Measurements from ENCODE around the gene KCNMB2. TPM values are rescaled to one million over a fixed set of nuclear protein-coding genes. Genes with fewer than 3 reads are reported as not detected.

The KCNMB2 gene
- total RNA-seq, 2 donors from 2014 or later: not detected

- Mint-ChIP-seq H3K4me1 (no peaks in the 10 kb centered on the region), H3K9me3 (peaks cover 5% of the 10 kb centered on the region), H3K4me3 (no peak overlapping the region), H3K27me3 (peaks cover 4% of the 10 kb centered on the region), H3K36me3 (ENCODE audit: low read depth) (no peaks in the 10 kb centered on the region), H3K27ac (no peak overlapping the region)
- ATAC-seq (replicated peaks): no peak
These were observed 167.2 kb downstream of the KCNMB2 start for GRCh38 chr3:178703268-178703975.

GRCh38 chr3:178705925-178706324, 169.7 kb downstream of the KCNMB2 start:
- Mint-ChIP-seq H3K27ac (no peak overlapping the region), H3K9me3 (peaks cover 4% of the 10 kb centered on the region), H3K27me3 (peaks cover 4% of the 10 kb centered on the region), H3K36me3 (ENCODE audit: low read depth) (no peaks in the 10 kb centered on the region), H3K4me3 (no peak overlapping the region), H3K4me1 (no peaks in the 10 kb centered on the region)
- ATAC-seq (replicated peaks): no peak

- H3K4me3 Mint-ChIP-seq: no peak overlapping the region
- H3K36me3 Mint-ChIP-seq (ENCODE audit: low read depth): no peaks in the 10 kb centered on the region
- ATAC-seq (replicated peaks): no peak
- peaks cover 4% of the 10 kb centered on the region for H3K27me3 Mint-ChIP-seq
- H3K27ac Mint-ChIP-seq: no peak overlapping the region
- H3K4me1 Mint-ChIP-seq: no peaks in the 10 kb centered on the region
- peaks cover 4% of the 10 kb centered on the region for H3K9me3 Mint-ChIP-seq
These were observed 170.2 kb downstream of the KCNMB2 start for GRCh38 chr3:178706411-178706810.

- H3K4me3 Mint-ChIP-seq: no peak overlapping the region
- ATAC-seq (replicated peaks): no peak
- peaks cover 4% of the 10 kb centered on the region for H3K27me3 Mint-ChIP-seq
- H3K36me3 Mint-ChIP-seq (ENCODE audit: low read depth): no peaks in the 10 kb centered on the region
- H3K4me1 Mint-ChIP-seq: no peaks in the 10 kb centered on the region
- peaks cover 4% of the 10 kb centered on the region for H3K9me3 Mint-ChIP-seq
- no peak overlapping the region for H3K27ac Mint-ChIP-seq
These were observed 171.2 kb downstream of the KCNMB2 start for GRCh38 chr3:178707311-178708031.

GRCh38 chr3:178709051-178709450, 172.8 kb downstream of the KCNMB2 start:
- Mint-ChIP-seq H3K36me3 (ENCODE audit: low read depth) (no peaks in the 10 kb centered on the region), H3K4me1 (no peaks in the 10 kb centered on the region), H3K4me3 (no peak overlapping the region), H3K27me3 (peaks cover 4% of the 10 kb centered on the region), H3K9me3 (peaks cover 4% of the 10 kb centered on the region), H3K27ac (no peak overlapping the region)
- ATAC-seq (replicated peaks): no peak

GRCh38 chr3:178711753-178712152, 175.5 kb downstream of the KCNMB2 start:
- H3K27ac Mint-ChIP-seq: no peak overlapping the region

GRCh38 chr3:178712247-178712646, 176.0 kb downstream of the KCNMB2 start:
- Mint-ChIP-seq H3K4me1 (no peaks in the 10 kb centered on the region), H3K4me3 (no peak overlapping the region)

More at GRCh38 chr3:178711753-178712152, 175.5 kb downstream of the KCNMB2 start:
- no peaks in the 10 kb centered on the region for H3K4me1 Mint-ChIP-seq
- H3K9me3 Mint-ChIP-seq: no peaks in the 10 kb centered on the region
- ATAC-seq (replicated peaks): no peak
- no peak overlapping the region for H3K4me3 Mint-ChIP-seq
- H3K36me3 Mint-ChIP-seq (ENCODE audit: low read depth): no peaks in the 10 kb centered on the region
- no peaks in the 10 kb centered on the region for H3K27me3 Mint-ChIP-seq

GRCh38 chr3:178714925-178715832, 178.9 kb downstream of the KCNMB2 start:
- Mint-ChIP-seq H3K9me3 (no peaks in the 10 kb centered on the region), H3K36me3 (ENCODE audit: low read depth) (no peaks in the 10 kb centered on the region), H3K4me3 (no peak overlapping the region), H3K27me3 (no peaks in the 10 kb centered on the region), H3K4me1 (no peaks in the 10 kb centered on the region), H3K27ac (no peak overlapping the region)
- ATAC-seq (replicated peaks): no peak

More at GRCh38 chr3:178712247-178712646, 176.0 kb downstream of the KCNMB2 start:
- Mint-ChIP-seq H3K27ac (no peak overlapping the region), H3K36me3 (ENCODE audit: low read depth) (no peaks in the 10 kb centered on the region), H3K27me3 (no peaks in the 10 kb centered on the region), H3K9me3 (no peaks in the 10 kb centered on the region)
- ATAC-seq (replicated peaks): no peak

- H3K9me3 Mint-ChIP-seq: no peaks in the 10 kb centered on the region
- H3K36me3 Mint-ChIP-seq (ENCODE audit: low read depth): no peaks in the 10 kb centered on the region
- ATAC-seq (replicated peaks): no peak
- H3K27ac Mint-ChIP-seq: no peak overlapping the region
- no peaks in the 10 kb centered on the region for H3K4me1 Mint-ChIP-seq
- H3K27me3 Mint-ChIP-seq: no peaks in the 10 kb centered on the region
- no peak overlapping the region for H3K4me3 Mint-ChIP-seq
These were observed 182.9 kb downstream of the KCNMB2 start for GRCh38 chr3:178718995-178719635.

GRCh38 chr3:178732824-178733223, 196.6 kb downstream of the KCNMB2 start:
- peaks cover 9% of the 10 kb centered on the region for H3K27me3 Mint-ChIP-seq

GRCh38 chr3:178735032-178735674, 198.9 kb downstream of the KCNMB2 start:
- ATAC-seq (replicated peaks): no peak
- Mint-ChIP-seq H3K27me3 (peaks cover 5% of the 10 kb centered on the region), H3K36me3 (ENCODE audit: low read depth) (no peaks in the 10 kb centered on the region), H3K4me1 (no peaks in the 10 kb centered on the region), H3K4me3 (no peak overlapping the region), H3K27ac (no peak overlapping the region), H3K9me3 (peaks cover 5% of the 10 kb centered on the region)

More at GRCh38 chr3:178732824-178733223, 196.6 kb downstream of the KCNMB2 start:
- no peak for ATAC-seq (replicated peaks)
- Mint-ChIP-seq H3K4me3 (no peak overlapping the region), H3K27ac (no peak overlapping the region), H3K9me3 (peaks cover 5% of the 10 kb centered on the region), H3K36me3 (ENCODE audit: low read depth) (no peaks in the 10 kb centered on the region), H3K4me1 (no peaks in the 10 kb centered on the region)

GRCh38 chr3:178736300-178736699, 200.1 kb downstream of the KCNMB2 start:
- Mint-ChIP-seq H3K9me3 (no peaks in the 10 kb centered on the region), H3K4me3 (no peak overlapping the region), H3K27ac (no peak overlapping the region), H3K27me3 (no peaks in the 10 kb centered on the region), H3K4me1 (no peaks in the 10 kb centered on the region), H3K36me3 (ENCODE audit: low read depth) (no peaks in the 10 kb centered on the region)
- ATAC-seq (replicated peaks): no peak

- Mint-ChIP-seq H3K4me1 (no peaks in the 10 kb centered on the region), H3K27ac (no peak overlapping the region), H3K36me3 (ENCODE audit: low read depth) (no peaks in the 10 kb centered on the region), H3K4me3 (no peak overlapping the region), H3K27me3 (no peaks in the 10 kb centered on the region), H3K9me3 (no peaks in the 10 kb centered on the region)
- ATAC-seq (replicated peaks): no peak
These were observed 203.5 kb downstream of the KCNMB2 start for GRCh38 chr3:178739720-178740119.

- Mint-ChIP-seq H3K4me3 (no peak overlapping the region), H3K36me3 (ENCODE audit: low read depth) (no peaks in the 10 kb centered on the region), H3K27ac (no peak overlapping the region), H3K27me3 (no peaks in the 10 kb centered on the region), H3K9me3 (no peaks in the 10 kb centered on the region), H3K4me1 (no peaks in the 10 kb centered on the region)
- no peak for ATAC-seq (replicated peaks)
These were observed 204.8 kb downstream of the KCNMB2 start for GRCh38 chr3:178741020-178741419.

Measured in activated T-helper 17 cell treated with anti-CD3 and anti-CD28 coated beads, Interleukin-2, amount 50 U/mL, for 72 hours (primary cell).